HG03060 (cell line): ENCODE measurements around the gene UBE2U.

ENCODE experiments used
- ATAC-seq: cut with Tn5 transposase; IDR thresholded peaks from one replicate; pipeline ENCODE4 v1.9.1; 2021; ENCODE audit warnings: low read depth, moderate number of reproducible peaks; ENCODE audit not compliant: unreplicated experiment

Gene UBE2U

DNA sequence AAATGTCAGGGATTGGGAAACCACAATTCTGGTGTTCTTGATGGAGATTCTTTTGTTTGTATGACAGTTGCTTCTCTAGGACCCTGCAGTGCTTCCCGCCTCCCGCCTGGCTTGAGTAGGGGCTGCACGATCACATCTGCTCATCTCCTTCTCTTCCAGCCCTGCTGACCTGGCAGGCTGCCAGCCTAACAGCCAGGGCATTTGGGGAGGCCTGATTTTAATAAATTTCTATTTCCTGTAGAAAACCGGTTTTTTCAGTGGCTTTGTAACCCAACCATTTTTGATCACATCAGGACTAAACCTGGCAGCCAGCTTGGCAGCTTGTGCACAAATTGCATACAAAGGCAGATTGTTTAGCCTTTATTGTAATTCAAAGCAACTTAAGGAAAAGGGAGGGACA is 78.9 kb downstream of the UBE2U start:
- no peak for ATAC-seq

GRCh38 chr1:64287071-64287470 is 83.6 kb downstream of the UBE2U start:
- ATAC-seq, result no peak

- ATAC-seq, result no peak
Observed at GRCh38 chr1:64290420-64290819, 87.0 kb downstream of the UBE2U start.

DNA sequence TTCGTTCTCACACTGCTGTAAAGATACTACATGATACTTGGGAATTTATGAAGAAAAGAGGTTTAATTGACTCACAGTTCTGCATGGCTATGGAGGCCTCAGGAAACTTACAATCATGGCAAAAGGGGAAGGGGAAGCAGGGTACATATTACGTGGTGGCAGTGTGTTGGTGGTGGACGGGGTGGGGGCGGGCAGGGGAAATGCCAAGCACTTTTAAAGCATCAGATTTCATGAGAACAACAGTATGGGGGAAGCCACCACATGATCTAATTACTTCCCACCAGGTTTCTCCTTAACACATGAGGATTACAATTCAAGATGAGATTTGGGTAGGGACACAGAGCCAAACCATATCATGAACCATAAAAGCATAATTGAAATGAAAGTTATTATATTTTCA is 88.5 kb downstream of the UBE2U start:
- no peak for ATAC-seq

DNA sequence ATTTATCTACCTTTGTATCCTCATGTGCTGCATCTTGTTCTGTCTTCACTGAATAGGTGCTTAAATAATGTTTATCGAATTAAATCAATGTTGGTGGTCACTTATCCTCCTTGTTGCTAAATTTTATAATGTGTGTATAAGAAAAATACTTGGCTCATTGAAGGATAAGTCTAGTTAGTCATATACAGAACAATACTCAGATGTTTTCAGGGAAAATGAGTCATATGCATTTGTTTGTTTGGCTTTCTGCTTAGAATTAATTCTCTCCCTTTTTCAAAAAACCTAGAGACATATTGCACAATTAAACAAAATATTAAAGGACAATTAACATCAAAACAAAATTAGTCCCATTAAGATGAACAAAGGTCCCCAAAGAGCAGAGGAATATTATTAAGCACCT is 89.0 kb downstream of the UBE2U start:
- no peak for ATAC-seq

DNA sequence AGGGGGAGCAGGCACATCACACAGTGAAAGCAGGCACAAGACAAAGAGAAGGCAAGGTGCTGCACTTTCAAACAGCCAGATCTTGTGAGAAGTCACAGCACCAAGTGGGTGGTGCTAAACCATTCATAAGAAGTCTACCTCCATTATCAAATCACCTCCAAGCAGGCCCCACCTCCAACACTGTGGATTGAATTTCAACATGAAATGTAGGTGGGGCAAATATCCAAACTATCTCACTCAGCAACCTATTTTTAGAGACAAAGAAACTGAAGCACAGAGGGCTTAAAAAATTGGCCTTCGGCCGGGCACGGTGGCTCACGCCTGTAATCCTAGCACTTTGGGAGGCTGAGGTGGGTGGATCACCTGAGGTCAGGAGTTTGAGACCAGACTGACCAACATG is 90.4 kb downstream of the UBE2U start:
- no peak for ATAC-seq

DNA sequence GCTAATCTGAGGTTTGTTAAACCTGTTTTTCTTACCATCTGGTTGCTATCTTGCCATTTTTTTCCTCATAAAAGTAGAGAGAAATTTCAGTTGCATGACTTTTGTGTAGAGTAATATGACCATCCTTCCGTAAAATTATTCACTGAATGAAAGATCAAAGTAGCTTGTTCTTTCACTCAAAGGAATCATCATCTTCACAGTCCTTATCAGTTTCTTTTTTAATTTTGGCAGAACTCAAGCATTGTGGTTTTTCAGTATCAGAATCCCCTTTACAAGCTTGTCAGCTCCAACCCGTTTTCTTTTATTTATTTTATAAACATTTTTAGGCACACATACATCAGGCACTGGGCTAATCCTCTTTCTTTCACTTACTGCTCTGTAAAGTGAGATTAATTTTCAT is 91.7 kb downstream of the UBE2U start:
- ATAC-seq, result no peak

DNA sequence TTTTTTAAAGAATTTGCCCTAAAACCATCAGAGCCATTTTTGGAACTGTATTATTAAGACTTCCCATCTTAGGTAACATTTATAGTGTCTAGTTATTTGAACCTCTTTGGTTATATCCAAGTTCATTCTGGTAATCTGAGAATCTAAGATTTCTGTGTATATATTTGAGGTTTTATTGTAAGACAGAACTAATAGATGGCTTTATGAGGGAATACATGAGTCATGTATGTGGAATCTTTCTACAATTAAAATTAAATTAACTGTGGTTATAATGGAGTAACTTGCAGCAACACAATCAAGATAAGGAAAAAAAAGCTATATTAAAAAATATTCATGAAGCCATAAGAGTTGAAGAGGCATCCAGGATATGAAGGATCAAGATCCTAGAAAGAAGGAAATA is 92.1 kb downstream of the UBE2U start:
- ATAC-seq, result no peak

- ATAC-seq, result no peak
Observed at GRCh38 chr1:64296459-64296858, 93.0 kb downstream of the UBE2U start.

DNA sequence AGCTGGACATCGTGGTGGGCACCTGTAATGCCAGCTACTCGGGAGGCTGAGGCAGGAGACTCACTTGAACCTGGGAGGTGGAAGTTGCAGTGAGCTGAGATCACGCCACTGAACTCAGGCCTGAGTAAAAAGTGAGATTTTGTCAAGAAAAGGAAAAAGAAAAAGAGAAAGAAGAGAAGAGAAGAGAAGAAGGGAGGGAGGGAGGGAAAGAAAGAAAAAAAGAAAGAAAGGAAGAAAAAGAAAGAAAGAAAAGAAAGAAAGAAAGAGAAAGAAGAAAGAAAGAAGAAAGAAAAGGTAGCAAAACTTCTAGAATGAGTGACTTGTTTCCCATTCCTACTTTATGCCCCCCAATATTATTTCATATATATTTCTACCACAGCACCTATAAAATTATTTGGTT is 98.8 kb downstream of the UBE2U start:
- no peak for ATAC-seq

- no peak for ATAC-seq
Observed at GRCh38 chr1:64302971-64303370, 99.5 kb downstream of the UBE2U start.

GRCh38 chr1:64304823-64305222 is 101.4 kb downstream of the UBE2U start:
- no peak for ATAC-seq

DNA sequence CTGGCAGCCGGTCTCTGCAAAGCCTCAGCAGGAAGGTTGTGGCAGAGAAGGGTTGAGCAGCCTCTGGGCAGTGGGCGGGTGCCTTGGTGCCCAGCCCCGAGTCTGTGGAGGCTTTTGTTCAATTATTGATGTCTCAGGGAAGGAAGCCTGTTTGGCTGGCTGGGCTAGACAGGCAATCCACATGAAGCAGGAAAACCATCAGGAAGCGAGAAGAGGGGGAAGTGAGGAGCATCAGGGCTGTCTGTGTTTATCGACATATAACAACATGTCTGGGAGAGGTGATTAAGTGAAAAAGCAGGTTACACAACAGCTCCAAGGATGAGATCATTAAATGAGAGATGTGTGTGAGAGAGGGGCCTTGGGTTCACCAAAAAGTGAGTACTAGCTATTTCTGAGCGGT is 105.4 kb downstream of the UBE2U start:
- no peak for ATAC-seq

- no peak for ATAC-seq
Observed at GRCh38 chr1:64309431-64309831, 106.0 kb downstream of the UBE2U start.

DNA sequence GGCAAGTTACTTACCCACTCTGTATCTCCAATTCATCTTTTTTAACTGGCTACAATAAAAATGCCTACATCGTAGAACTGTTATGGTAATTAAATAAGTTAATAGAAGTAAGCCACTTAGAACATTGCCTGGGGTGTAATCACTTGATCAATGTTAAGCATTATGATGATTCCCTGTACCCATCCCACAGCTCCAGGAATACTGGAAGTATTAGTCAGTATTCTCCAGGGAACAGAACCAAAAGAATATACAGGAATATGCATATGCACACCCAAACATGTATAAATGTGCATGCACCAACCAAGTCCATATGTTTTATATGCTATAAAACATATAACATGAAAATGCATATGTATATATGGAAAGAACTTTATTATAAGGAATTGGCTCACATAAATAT is 107.3 kb downstream of the UBE2U start:
- no peak for ATAC-seq

DNA sequence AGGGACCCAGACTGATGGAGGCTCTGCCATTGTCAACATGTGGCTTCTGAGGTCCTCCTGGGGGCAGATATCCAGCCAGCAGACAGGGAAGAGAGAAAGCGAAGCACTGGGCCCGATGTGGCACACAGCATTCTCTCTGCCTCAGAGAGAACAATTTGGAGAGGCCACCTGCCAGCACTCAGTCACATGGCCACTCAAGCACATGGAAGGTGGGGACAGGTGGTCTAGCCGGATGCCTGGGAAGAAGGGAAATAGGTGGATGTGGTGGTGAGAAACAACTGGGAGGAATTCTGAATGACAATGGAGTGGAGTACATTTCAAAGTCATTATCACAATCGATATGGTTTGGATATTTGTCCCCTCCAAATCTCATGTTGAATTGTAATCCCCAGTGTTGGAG is 109.0 kb downstream of the UBE2U start:
- no peak for ATAC-seq

DNA sequence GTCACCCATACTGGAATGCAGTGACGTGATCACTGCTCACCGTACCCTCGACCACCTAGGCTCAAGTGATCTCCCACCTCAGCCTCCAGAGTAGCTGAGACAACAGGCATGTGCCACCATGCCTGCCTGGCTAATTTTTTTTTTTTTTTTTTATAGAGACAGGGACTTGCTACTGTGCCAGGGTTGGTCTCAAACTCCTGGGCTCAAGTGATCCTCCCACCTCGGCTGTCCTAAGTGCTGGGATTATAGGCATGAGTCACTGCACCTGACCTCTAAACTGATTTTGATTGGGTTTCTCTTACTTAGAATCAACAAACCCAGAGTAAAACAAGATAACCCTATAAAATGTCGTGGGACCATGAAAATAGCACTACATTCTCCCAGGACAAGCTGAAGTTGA is 112.0 kb downstream of the UBE2U start:
- ATAC-seq, result no peak
